ENCODE results near the gene CDK5R2. TPM values are rescaled to one million over a fixed set of nuclear protein-coding genes. Genes with fewer than 3 reads are reported as not detected.

CDK5R2 gene
- total RNA-seq, 1 experiment from 2014 or later = 1.3 TPM

DNA sequence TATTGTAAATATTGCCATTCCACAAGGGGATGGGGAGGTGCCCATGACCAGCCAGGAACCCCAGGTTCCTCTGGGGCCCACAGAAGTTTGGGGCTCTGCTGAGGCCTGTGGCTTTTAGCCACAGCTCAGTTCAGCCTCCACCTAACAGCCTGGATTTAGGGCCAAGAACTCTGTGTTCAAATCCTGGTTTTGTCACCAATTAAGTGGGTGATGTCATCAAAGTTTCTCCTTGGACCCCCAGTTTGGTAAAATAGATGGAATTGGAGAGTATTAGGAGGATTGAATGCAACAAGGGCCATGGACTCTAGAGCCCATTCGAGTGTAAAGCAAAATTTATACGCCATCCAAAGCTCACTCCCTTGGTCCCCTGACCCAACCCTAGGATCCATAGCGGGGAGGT, 28.7 kb downstream of the CDK5R2 start:
- intact Hi-C loops (cut with micrococcal nuclease; ENCODE audit: unreplicated experiment) = no loop called here
- no peak overlapping the region for H3K4me3 ChIP-seq (ENCODE audit: low read depth in 2 of 2, low read length in 2 of 2)
- H3K36me3 ChIP-seq (ENCODE audit: control insufficient read depth, insufficient read depth, low read length) = no peaks in the 10 kb centered on the region
- peaks cover 16% of the 10 kb centered on the region; the same call in 1 of the 2 replicates for H3K27me3 ChIP-seq (ENCODE audit: control insufficient read depth, insufficient read depth, low read length)
- no peaks in the 10 kb centered on the region for H3K9me3 ChIP-seq (ENCODE audit: control insufficient read depth, insufficient read depth, low read depth, low read length)
- H3K27ac ChIP-seq (ENCODE audit: low read length) = no peak overlapping the region
- TF ChIP-seq SIN3A (IDR thresholded peaks at IDR 0.05; ENCODE audit: borderline replicate concordance, insufficient read depth, low read depth, low read length) (no peak), TCF7L2 (IDR thresholded peaks at IDR 0.05; ENCODE audit: low read depth, low read length) (no peak), POLR2AphosphoS5 (IDR thresholded peaks at IDR 0.05; ENCODE audit: low read depth, low read length) (no peak)
- TF ChIP-seq, protein P1, sequence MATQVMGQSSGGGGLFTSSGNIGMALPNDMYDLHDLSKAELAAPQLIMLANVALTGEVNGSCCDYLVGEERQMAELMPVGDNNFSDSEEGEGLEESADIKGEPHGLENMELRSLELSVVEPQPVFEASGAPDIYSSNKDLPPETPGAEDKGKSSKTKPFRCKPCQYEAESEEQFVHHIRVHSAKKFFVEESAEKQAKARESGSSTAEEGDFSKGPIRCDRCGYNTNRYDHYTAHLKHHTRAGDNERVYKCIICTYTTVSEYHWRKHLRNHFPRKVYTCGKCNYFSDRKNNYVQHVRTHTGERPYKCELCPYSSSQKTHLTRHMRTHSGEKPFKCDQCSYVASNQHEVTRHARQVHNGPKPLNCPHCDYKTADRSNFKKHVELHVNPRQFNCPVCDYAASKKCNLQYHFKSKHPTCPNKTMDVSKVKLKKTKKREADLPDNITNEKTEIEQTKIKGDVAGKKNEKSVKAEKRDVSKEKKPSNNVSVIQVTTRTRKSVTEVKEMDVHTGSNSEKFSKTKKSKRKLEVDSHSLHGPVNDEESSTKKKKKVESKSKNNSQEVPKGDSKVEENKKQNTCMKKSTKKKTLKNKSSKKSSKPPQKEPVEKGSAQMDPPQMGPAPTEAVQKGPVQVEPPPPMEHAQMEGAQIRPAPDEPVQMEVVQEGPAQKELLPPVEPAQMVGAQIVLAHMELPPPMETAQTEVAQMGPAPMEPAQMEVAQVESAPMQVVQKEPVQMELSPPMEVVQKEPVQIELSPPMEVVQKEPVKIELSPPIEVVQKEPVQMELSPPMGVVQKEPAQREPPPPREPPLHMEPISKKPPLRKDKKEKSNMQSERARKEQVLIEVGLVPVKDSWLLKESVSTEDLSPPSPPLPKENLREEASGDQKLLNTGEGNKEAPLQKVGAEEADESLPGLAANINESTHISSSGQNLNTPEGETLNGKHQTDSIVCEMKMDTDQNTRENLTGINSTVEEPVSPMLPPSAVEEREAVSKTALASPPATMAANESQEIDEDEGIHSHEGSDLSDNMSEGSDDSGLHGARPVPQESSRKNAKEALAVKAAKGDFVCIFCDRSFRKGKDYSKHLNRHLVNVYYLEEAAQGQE (IDR thresholded peaks at IDR 0.05; ENCODE audit: insufficient read depth in 1 of 2, low read depth in 2 of 2, low read length in 1 of 2) = no peak
- TF ChIP-seq, protein P2, sequence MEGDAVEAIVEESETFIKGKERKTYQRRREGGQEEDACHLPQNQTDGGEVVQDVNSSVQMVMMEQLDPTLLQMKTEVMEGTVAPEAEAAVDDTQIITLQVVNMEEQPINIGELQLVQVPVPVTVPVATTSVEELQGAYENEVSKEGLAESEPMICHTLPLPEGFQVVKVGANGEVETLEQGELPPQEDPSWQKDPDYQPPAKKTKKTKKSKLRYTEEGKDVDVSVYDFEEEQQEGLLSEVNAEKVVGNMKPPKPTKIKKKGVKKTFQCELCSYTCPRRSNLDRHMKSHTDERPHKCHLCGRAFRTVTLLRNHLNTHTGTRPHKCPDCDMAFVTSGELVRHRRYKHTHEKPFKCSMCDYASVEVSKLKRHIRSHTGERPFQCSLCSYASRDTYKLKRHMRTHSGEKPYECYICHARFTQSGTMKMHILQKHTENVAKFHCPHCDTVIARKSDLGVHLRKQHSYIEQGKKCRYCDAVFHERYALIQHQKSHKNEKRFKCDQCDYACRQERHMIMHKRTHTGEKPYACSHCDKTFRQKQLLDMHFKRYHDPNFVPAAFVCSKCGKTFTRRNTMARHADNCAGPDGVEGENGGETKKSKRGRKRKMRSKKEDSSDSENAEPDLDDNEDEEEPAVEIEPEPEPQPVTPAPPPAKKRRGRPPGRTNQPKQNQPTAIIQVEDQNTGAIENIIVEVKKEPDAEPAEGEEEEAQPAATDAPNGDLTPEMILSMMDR (IDR thresholded peaks at IDR 0.05) = no peak
- in situ Hi-C loops (cut with HindIII; ENCODE audit: low pct_unique_long_range_greater_than_20kb, low sequenced_read_pairs) = no loop called here
- DNase-seq (ENCODE audit: low read depth, low spot score) = no peak
- no TSS peak for BruUV-seq (replicated peaks)
- ATAC-seq = no peak
- no peaks in the 10 kb centered on the region for H3K4me1 ChIP-seq (ENCODE audit: control insufficient read depth, insufficient read depth, low read length)
- ChIA-PET CTCF (no interaction called here), POLR2A (no interaction called here)

DNA sequence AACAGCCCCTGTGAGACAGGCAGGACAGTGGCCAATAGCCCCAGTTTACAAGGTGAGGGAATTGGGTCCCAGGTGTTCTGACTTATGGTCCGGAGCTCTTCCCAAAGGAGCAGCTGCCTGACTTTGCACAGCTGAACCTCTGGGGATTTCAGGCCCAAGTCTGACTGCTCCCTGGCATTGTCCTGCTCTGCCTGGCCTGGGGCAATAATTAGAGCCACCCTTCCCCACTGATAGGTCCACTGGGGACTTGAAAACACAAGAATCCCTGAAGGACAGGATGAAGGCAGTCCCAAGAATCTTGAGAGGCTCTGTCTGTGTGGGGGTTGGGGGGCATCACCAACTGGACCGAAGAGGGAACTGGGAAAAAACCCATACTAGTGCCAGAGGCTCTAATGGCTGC, 29.2 kb downstream of the CDK5R2 start:
- ChIA-PET POLR2A (no interaction called here), CTCF (no interaction called here)
- no peak for DNase-seq (ENCODE audit: low read depth, low spot score)
- Histone ChIP-seq H3K4me1 (ENCODE audit: control insufficient read depth, insufficient read depth, low read length) (no peaks in the 10 kb centered on the region), H3K27me3 (ENCODE audit: control insufficient read depth, insufficient read depth, low read length) (peaks cover 11% of the 10 kb centered on the region; the same call in 1 of the 2 replicates), H3K36me3 (ENCODE audit: control insufficient read depth, insufficient read depth, low read length) (no peaks in the 10 kb centered on the region), H3K27ac (ENCODE audit: low read length) (no peak overlapping the region), H3K4me3 (ENCODE audit: low read depth in 2 of 2, low read length in 2 of 2) (no peak overlapping the region), H3K9me3 (ENCODE audit: control insufficient read depth, insufficient read depth, low read depth, low read length) (no peaks in the 10 kb centered on the region)
- ATAC-seq = no peak
- TF ChIP-seq, protein P1 (IDR thresholded peaks at IDR 0.05; ENCODE audit: insufficient read depth in 1 of 2, low read depth in 2 of 2, low read length in 1 of 2) = no peak
- in situ Hi-C loops (cut with HindIII; ENCODE audit: low pct_unique_long_range_greater_than_20kb, low sequenced_read_pairs) = no loop called here
- intact Hi-C loops (cut with micrococcal nuclease; ENCODE audit: unreplicated experiment) = no loop called here
- no TSS peak for BruUV-seq (replicated peaks)

Data from Panc1 (cell line).